Mucosa of stomach (tissue), 1 donor: Measurements from ENCODE around the gene UPB1.
"Not testable (repeated sequence)": the region's sequence is repeated elsewhere in the genome, so short reads cannot be mapped to it uniquely, and the experiment has no call there.

ENCODE experiments used
- H3K27me3 ChIP-seq: one replicate; pipeline ENCODE4 v1.7.0; 2013; ENCODE audit warnings: mild to moderate bottlenecking, low read length; ENCODE audit not compliant: control insufficient read depth, insufficient read depth
- H3K36me3 ChIP-seq: one replicate; pipeline ENCODE4 v1.7.0; 2013; ENCODE audit warnings: low read length; ENCODE audit not compliant: control insufficient read depth, insufficient read depth
- H3K4me1 ChIP-seq: one replicate; pipeline ENCODE4 v1.7.0; 2013; ENCODE audit warnings: mild to moderate bottlenecking, low read length; ENCODE audit not compliant: control insufficient read depth, insufficient read depth
- H3K4me3 ChIP-seq: one replicate; pipeline ENCODE4 v1.7.0; 2013; ENCODE audit warnings: low read length
- H3K9ac ChIP-seq: one replicate; pipeline ENCODE4 v1.7.0; 2013; ENCODE audit warnings: mild to moderate bottlenecking, low read length, moderate library complexity
- H3K9me3 ChIP-seq: one replicate; pipeline ENCODE4 v1.7.0; 2013; ENCODE audit warnings: mild to moderate bottlenecking, low read length, moderate library complexity; ENCODE audit not compliant: control insufficient read depth
- donor health status: Pancreatic carcinoma.

Gene UPB1

DNA sequence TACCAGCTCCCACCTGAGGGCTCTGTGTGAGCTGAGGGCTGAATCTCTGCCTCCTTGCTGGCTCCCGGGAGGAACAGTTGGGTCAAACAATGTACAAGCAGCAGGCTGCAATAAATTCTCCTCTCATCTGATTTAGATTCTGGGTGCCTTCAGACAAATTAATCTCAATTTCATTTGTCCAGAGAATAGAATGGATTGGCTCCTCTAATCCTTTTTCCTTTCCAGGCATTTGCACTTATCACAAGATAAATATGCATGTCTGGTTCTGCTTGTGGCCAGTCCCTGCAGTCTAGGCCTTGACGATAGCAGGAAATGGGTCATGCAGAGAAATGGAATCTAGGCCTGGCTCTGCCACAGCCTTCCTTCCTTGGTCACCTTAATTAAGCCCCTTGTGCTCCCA, 28.7 kb downstream of the UPB1 start:
- Histone ChIP-seq H3K27me3 (no peaks in the 10 kb centered on the region), H3K4me1 (peaks cover 17% of the 10 kb centered on the region), H3K9ac (no peak overlapping the region), H3K4me3 (no peak overlapping the region), H3K36me3 (no peaks in the 10 kb centered on the region), H3K9me3 (no peaks in the 10 kb centered on the region)

GRCh38 chr22:24525416-24526037, 30.4 kb downstream of the UPB1 start:
- H3K9ac ChIP-seq, result no peak overlapping the region
- H3K4me3 ChIP-seq, result no peak overlapping the region

GRCh38 chr22:24526191-24526590, 31.1 kb downstream of the UPB1 start:
- Histone ChIP-seq H3K4me1 (peaks cover 17% of the 10 kb centered on the region), H3K9me3 (no peaks in the 10 kb centered on the region), H3K27me3 (no peaks in the 10 kb centered on the region), H3K9ac (no peak overlapping the region), H3K4me3 (no peak overlapping the region), H3K36me3 (no peaks in the 10 kb centered on the region)

More at GRCh38 chr22:24525416-24526037, 30.4 kb downstream of the UPB1 start:
- H3K36me3 ChIP-seq, result no peaks in the 10 kb centered on the region
- H3K27me3 ChIP-seq, result no peaks in the 10 kb centered on the region
- H3K9me3 ChIP-seq, result no peaks in the 10 kb centered on the region
- peaks cover 17% of the 10 kb centered on the region for H3K4me1 ChIP-seq

DNA sequence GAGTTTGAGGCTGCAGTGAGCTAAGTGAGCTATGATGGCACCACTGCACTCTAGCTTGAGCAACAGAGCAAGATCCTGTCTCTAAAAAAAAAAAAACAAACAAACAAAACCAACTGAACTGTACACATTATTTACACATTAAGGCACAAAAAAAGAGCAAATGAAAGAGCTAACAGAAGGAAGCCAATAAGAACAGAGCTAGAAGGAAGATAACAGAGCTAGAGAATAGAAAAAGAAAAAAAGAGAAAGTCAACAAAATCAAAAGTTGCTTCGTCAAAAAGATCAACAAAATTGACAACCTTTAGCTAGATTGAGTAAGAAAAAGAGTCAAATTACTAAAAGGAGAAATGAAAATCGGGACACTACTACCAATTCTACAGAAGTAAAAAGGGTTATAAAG, 34.8 kb downstream of the UPB1 start:
- Histone ChIP-seq H3K27me3 (no peaks in the 10 kb centered on the region), H3K4me3 (no peak overlapping the region), H3K9me3 (no peaks in the 10 kb centered on the region), H3K9ac (no peak overlapping the region), H3K36me3 (no peaks in the 10 kb centered on the region), H3K4me1 (no peaks in the 10 kb centered on the region)

GRCh38 chr22:24530968-24531367, 35.8 kb downstream of the UPB1 start:
- not testable (repeated sequence) for H3K9me3 ChIP-seq, H3K9ac ChIP-seq, H3K4me3 ChIP-seq, H3K27me3 ChIP-seq, H3K4me1 ChIP-seq, H3K36me3 ChIP-seq

GRCh38 chr22:24532075-24532474, 36.9 kb downstream of the UPB1 start:
- no peaks in the 10 kb centered on the region for H3K27me3 ChIP-seq
- no peaks in the 10 kb centered on the region for H3K9me3 ChIP-seq
- H3K4me1 ChIP-seq, result no peaks in the 10 kb centered on the region
- no peaks in the 10 kb centered on the region for H3K36me3 ChIP-seq
- no peak overlapping the region for H3K9ac ChIP-seq
- no peak overlapping the region for H3K4me3 ChIP-seq

GRCh38 chr22:24535348-24535747, 40.2 kb downstream of the UPB1 start:
- H3K9me3 ChIP-seq, result no peaks in the 10 kb centered on the region
- H3K9ac ChIP-seq, result no peak overlapping the region
- no peaks in the 10 kb centered on the region for H3K36me3 ChIP-seq
- H3K4me1 ChIP-seq, result no peaks in the 10 kb centered on the region
- no peak overlapping the region for H3K4me3 ChIP-seq
- H3K27me3 ChIP-seq, result no peaks in the 10 kb centered on the region

GRCh38 chr22:24536089-24536488, 41.0 kb downstream of the UPB1 start:
- Histone ChIP-seq H3K27me3 (no peaks in the 10 kb centered on the region), H3K9ac (no peak overlapping the region), H3K9me3 (no peaks in the 10 kb centered on the region), H3K4me1 (no peaks in the 10 kb centered on the region), H3K4me3 (no peak overlapping the region), H3K36me3 (no peaks in the 10 kb centered on the region)

GRCh38 chr22:24540470-24540869, 45.3 kb downstream of the UPB1 start:
- H3K36me3 ChIP-seq, result peaks cover 27% of the 10 kb centered on the region

DNA sequence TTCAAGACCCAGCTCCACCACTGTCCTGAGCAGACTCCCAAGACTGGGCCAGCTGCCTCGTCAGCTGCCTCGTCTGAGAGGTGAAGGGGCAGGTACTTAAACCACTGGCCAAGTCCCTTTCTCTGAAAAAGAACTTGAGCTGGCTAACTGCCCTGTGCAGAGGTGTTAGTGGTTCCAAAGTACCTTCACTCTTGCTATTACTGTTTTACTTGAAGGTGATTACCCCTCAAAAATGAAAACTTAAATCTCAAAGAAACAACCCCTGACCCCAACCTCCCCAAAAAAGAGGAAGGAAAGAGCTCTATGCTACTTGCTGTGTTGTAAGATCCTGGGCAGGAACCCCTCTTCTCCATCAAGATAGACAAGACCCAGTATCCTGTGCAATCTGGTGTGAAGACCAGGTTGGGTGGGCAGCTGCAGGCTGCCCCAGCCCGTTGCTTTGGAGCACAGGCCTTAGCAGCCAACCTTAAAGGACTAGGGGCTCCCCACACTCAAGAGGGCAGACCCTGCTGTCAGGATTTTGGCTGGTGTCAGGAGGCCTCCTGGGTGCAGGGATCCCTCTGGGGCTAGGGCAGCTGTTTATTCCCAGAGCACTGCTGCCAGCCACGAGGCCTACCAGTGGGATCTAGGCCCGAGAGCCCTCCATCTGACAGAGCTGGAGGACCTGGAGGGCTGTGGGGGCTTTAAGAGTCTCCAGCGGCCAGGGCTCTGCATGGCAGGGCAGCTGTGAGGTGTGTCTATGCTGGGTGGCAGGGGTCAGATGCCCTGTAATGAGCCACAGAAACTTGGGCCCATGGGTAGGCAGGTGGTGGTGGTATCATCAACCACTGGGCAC, 46.8 kb downstream of the UPB1 start:
- no peaks in the 10 kb centered on the region for H3K9me3 ChIP-seq
- no peak overlapping the region for H3K4me3 ChIP-seq
- H3K27me3 ChIP-seq, result no peaks in the 10 kb centered on the region
- H3K4me1 ChIP-seq, result peaks cover 2% of the 10 kb centered on the region
- peaks cover 35% of the 10 kb centered on the region for H3K36me3 ChIP-seq
- H3K9ac ChIP-seq, result no peak overlapping the region

More at GRCh38 chr22:24540470-24540869, 45.3 kb downstream of the UPB1 start:
- H3K9me3 ChIP-seq, result no peaks in the 10 kb centered on the region
- no peak overlapping the region for H3K4me3 ChIP-seq
- H3K27me3 ChIP-seq, result no peaks in the 10 kb centered on the region
- no peak overlapping the region for H3K9ac ChIP-seq
- H3K4me1 ChIP-seq, result no peaks in the 10 kb centered on the region

- H3K27me3 ChIP-seq, result no peaks in the 10 kb centered on the region
- no peaks in the 10 kb centered on the region for H3K9me3 ChIP-seq
- peaks cover 42% of the 10 kb centered on the region for H3K36me3 ChIP-seq
- no peak overlapping the region for H3K9ac ChIP-seq
- no peak overlapping the region for H3K4me3 ChIP-seq
- H3K4me1 ChIP-seq, result peaks cover 7% of the 10 kb centered on the region
These were observed 47.5 kb downstream of the UPB1 start for GRCh38 chr22:24542641-24543040.

- H3K4me1 ChIP-seq, result peaks cover 10% of the 10 kb centered on the region
- H3K4me3 ChIP-seq, result no peak overlapping the region
- H3K36me3 ChIP-seq, result peaks cover 45% of the 10 kb centered on the region
These were observed 48.1 kb downstream of the UPB1 start for GRCh38 chr22:24543185-24543601.

More at GRCh38 chr22:24543185-24543601, 48.1 kb downstream of the UPB1 start:
- Histone ChIP-seq H3K9ac (no peak overlapping the region), H3K27me3 (no peaks in the 10 kb centered on the region), H3K9me3 (no peaks in the 10 kb centered on the region)
